ENCODE results near the gene SMU1.

GRCh38 chr9:33068991-33069390, 7.5 kb downstream of the SMU1 start:
- TF ChIP-seq CTCF (IDR thresholded peaks at IDR 0.05): no peak
- no peak for TF ChIP-seq POLR2A (IDR thresholded peaks at IDR 0.05)
